ENCODE results near the gene FAM20C. TPM values are rescaled to one million over a fixed set of nuclear protein-coding genes. Genes with fewer than 3 reads are reported as not detected.
"Not testable (repeated sequence)": the region's sequence is repeated elsewhere in the genome, so short reads cannot be mapped to it uniquely, and the experiment has no call there.

FAM20C gene
- total RNA-seq, 2 donors from 2014 or later: 37.8 to 62.0 TPM

GRCh38 chr7:261341-262250, 69.2 kb downstream of the FAM20C start:
- H3K27ac ChIP-seq: no peak overlapping the region
- no peaks in the 10 kb centered on the region for H3K27me3 ChIP-seq (replicated peaks; ENCODE audit: insufficient read depth)
- no peaks in the 10 kb centered on the region for H3K9me3 ChIP-seq
- H3K36me3 ChIP-seq: peaks cover 4 to 7% of the 10 kb centered on the region in 2 donors
- no peak for DNase-seq (ENCODE audit: low spot score)
- WGBS: 93% methylated on average over 32 of the region's 32 CpGs
- TF ChIP-seq POLR2A (IDR thresholded peaks at IDR 0.05): no peak
- intact Hi-C loops (cut with DNase I): no loop called here
- no peak overlapping the region for H3K4me3 ChIP-seq
- no peaks in the 10 kb centered on the region for H3K4me1 ChIP-seq (replicated peaks)

GRCh38 chr7:262251-262572, 69.8 kb downstream of the FAM20C start:
- Histone ChIP-seq H3K9me3 (no peaks in the 10 kb centered on the region), H3K4me3 (no peak overlapping the region), H3K4me1 (replicated peaks) (no peaks in the 10 kb centered on the region), H3K36me3 (peaks cover under 1 to 4% of the 10 kb centered on the region in 2 donors), H3K27ac (no peak overlapping the region), H3K27me3 (replicated peaks; ENCODE audit: insufficient read depth) (no peaks in the 10 kb centered on the region)
- TF ChIP-seq POLR2A (IDR thresholded peaks at IDR 0.05): no peak
- TF ChIP-seq POLR2AphosphoS5 (IDR thresholded peaks at IDR 0.05): no peak
- TF ChIP-seq, protein P1, sequence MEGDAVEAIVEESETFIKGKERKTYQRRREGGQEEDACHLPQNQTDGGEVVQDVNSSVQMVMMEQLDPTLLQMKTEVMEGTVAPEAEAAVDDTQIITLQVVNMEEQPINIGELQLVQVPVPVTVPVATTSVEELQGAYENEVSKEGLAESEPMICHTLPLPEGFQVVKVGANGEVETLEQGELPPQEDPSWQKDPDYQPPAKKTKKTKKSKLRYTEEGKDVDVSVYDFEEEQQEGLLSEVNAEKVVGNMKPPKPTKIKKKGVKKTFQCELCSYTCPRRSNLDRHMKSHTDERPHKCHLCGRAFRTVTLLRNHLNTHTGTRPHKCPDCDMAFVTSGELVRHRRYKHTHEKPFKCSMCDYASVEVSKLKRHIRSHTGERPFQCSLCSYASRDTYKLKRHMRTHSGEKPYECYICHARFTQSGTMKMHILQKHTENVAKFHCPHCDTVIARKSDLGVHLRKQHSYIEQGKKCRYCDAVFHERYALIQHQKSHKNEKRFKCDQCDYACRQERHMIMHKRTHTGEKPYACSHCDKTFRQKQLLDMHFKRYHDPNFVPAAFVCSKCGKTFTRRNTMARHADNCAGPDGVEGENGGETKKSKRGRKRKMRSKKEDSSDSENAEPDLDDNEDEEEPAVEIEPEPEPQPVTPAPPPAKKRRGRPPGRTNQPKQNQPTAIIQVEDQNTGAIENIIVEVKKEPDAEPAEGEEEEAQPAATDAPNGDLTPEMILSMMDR (IDR thresholded peaks at IDR 0.05): no peak
- intact Hi-C loops (cut with DNase I): no loop called here
- DNase-seq (ENCODE audit: low spot score): no peak
- 97% methylated on average over 9 of the region's 9 CpGs for WGBS

- H3K27ac ChIP-seq; DNase-seq (ENCODE audit: low spot score); H3K36me3 ChIP-seq; H3K4me3 ChIP-seq; H3K4me1 ChIP-seq (replicated peaks); H3K27me3 ChIP-seq (replicated peaks; ENCODE audit: insufficient read depth); intact Hi-C loops (cut with DNase I); H3K9me3 ChIP-seq: not testable (repeated sequence)
- 90% methylated on average over 31 of the region's 31 CpGs for WGBS
- TF ChIP-seq, protein P1 (IDR thresholded peaks at IDR 0.05): peak in 1 of 4 experiments; percentile 26
These were observed 70.4 kb downstream of the FAM20C start for GRCh38 chr7:262631-263311.

DNA sequence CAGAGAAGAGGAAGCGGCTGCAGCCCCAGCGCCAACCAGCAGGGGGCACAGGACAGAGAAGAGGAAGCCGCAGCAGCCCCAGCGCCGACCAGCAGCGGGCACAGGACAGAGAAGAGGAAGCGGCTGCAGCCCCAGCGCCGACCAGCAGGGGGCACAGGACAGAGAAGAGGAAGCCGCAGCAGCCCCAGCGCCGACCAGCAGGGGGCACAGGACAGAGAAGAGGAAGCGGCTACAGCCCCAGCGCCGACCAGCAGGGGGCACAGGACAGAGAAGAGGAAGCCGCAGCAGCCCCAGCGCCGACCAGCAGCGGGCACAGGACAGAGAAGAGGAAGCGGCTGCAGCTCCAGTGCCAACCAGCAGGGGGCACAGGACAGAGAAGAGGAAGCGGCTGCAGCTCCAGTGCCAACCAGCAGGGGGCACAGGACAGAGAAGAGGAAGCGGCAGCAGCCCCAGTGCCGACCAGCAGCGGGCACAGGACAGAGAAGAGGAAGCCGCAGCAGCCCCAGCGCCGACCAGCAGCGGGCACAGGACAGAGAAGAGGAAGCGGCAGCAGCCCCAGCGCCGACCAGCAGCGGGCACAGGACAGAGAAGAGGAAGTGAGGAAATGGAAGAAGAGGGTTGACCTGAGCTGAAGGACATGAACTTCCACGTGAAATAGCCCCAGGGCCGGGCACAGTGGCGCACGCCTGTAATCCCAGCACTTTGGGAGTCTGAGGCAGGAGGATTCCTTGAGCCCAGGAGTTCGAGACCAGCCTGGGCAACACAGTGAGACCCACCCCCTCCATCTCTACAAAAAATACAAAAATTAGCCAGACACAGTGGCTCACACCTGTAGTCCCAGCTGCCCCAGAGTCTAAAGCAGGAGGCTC, 71.3 kb downstream of the FAM20C start:
- H3K9me3 ChIP-seq; H3K27me3 ChIP-seq (replicated peaks; ENCODE audit: insufficient read depth); H3K36me3 ChIP-seq; H3K4me1 ChIP-seq (replicated peaks); intact Hi-C loops (cut with DNase I); DNase-seq (ENCODE audit: low spot score); H3K4me3 ChIP-seq: not testable (repeated sequence)
- peak overlapping the region; percentile 57 to 61 for H3K27ac ChIP-seq
- TF ChIP-seq, protein P1 (IDR thresholded peaks at IDR 0.05): peak in 1 of 4 experiments; percentile 39
- WGBS: 72% methylated on average over 31 of the region's 37 CpGs

- Histone ChIP-seq H3K4me3 (no peak overlapping the region), H3K27ac (peak overlapping the region; percentile 57 to 61), H3K4me1 (replicated peaks) (no peaks in the 10 kb centered on the region), H3K36me3 (peaks cover 0 to 4% of the 10 kb centered on the region in 2 donors), H3K27me3 (replicated peaks; ENCODE audit: insufficient read depth) (no peaks in the 10 kb centered on the region), H3K9me3 (no peaks in the 10 kb centered on the region)
- peak; percentile 47 for DNase-seq (ENCODE audit: low spot score)
- TF ChIP-seq POLR2AphosphoS5 (IDR thresholded peaks at IDR 0.05): peak; percentile 49
- TF ChIP-seq, protein P1 (IDR thresholded peaks at IDR 0.05): no peak
- intact Hi-C loops (cut with DNase I): no loop called here
- 41% methylated on average over 27 of the region's 27 CpGs for WGBS
These were observed 72.3 kb downstream of the FAM20C start for GRCh38 chr7:264541-265191.

All from prostate gland (tissue), 2 donors.